Measurements from ENCODE around the gene GXYLT2. TPM values are rescaled to one million over a fixed set of nuclear protein-coding genes. Genes with fewer than 3 reads are reported as not detected.

GXYLT2 gene
- total and polyA plus RNA-seq, 10 of the 15 experiments (the other 5 are each of a cell fraction or from before 2014, with no cell fraction given) = 0.27 to 2.6 (median 0.78) TPM

GRCh38 chr3:72996473-72997333, 108.9 kb downstream of the GXYLT2 start, which contains the start of gene PPP4R2 (continued):
- TF ChIP-seq MYB (IDR thresholded peaks at IDR 0.05; ENCODE audit: borderline replicate concordance, low read depth, low read length) (no peak), HCFC1 (IDR thresholded peaks at IDR 0.05; ENCODE audit: low read length) (peak; percentile 32; the same call in 1 of the 2 replicates), BACH1 (IDR thresholded peaks at IDR 0.05; ENCODE audit: borderline replicate concordance) (peak; percentile 53; the same call in 1 of the 2 replicates), POLR2AphosphoS2 (IDR thresholded peaks at IDR 0.05; ENCODE audit: low read depth, low read length) (peak; percentile 63; the same call in 1 of the 2 replicates), HDAC6 (IDR thresholded peaks at IDR 0.05; ENCODE audit: unreplicated experiment) (peak; percentile 25), NFYB (IDR thresholded peaks at IDR 0.05; ENCODE audit: insufficient read depth, low read depth, low read length) (no peak), NBN (IDR thresholded peaks at IDR 0.05) (0 out of 2 replicates have a peak, but pooled peaks have one; percentile 38)
- TF ChIP-seq, protein P1, sequence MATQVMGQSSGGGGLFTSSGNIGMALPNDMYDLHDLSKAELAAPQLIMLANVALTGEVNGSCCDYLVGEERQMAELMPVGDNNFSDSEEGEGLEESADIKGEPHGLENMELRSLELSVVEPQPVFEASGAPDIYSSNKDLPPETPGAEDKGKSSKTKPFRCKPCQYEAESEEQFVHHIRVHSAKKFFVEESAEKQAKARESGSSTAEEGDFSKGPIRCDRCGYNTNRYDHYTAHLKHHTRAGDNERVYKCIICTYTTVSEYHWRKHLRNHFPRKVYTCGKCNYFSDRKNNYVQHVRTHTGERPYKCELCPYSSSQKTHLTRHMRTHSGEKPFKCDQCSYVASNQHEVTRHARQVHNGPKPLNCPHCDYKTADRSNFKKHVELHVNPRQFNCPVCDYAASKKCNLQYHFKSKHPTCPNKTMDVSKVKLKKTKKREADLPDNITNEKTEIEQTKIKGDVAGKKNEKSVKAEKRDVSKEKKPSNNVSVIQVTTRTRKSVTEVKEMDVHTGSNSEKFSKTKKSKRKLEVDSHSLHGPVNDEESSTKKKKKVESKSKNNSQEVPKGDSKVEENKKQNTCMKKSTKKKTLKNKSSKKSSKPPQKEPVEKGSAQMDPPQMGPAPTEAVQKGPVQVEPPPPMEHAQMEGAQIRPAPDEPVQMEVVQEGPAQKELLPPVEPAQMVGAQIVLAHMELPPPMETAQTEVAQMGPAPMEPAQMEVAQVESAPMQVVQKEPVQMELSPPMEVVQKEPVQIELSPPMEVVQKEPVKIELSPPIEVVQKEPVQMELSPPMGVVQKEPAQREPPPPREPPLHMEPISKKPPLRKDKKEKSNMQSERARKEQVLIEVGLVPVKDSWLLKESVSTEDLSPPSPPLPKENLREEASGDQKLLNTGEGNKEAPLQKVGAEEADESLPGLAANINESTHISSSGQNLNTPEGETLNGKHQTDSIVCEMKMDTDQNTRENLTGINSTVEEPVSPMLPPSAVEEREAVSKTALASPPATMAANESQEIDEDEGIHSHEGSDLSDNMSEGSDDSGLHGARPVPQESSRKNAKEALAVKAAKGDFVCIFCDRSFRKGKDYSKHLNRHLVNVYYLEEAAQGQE (IDR thresholded peaks at IDR 0.05; ENCODE audit: low read depth, low read length) = no peak
- TF ChIP-seq, protein P2, sequence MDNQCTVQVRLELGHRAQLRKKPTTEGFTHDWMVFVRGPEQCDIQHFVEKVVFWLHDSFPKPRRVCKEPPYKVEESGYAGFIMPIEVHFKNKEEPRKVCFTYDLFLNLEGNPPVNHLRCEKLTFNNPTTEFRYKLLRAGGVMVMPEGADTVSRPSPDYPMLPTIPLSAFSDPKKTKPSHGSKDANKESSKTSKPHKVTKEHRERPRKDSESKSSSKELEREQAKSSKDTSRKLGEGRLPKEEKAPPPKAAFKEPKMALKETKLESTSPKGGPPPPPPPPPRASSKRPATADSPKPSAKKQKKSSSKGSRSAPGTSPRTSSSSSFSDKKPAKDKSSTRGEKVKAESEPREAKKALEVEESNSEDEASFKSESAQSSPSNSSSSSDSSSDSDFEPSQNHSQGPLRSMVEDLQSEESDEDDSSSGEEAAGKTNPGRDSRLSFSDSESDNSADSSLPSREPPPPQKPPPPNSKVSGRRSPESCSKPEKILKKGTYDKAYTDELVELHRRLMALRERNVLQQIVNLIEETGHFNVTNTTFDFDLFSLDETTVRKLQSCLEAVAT (IDR thresholded peaks at IDR 0.05) = peak; percentile 17; the same call in 1 of the 2 replicates

Measured in GM12878 (cell line).